MM.1S (cell line): Measurements from ENCODE around the gene ZNF445.
"Not testable (repeated sequence)": the region's sequence is repeated elsewhere in the genome, so short reads cannot be mapped to it uniquely, and the experiment has no call there.

Experiments
- CTCF ChIP-seq: fragments of 300-600 bp; sonication (generic); IDR thresholded peaks from 2 replicates; pipeline ENCODE4 v1.5.1; 2016; ENCODE audit warnings: antibody characterized with exemption, low read length, mixed read lengths
- EZH2 ChIP-seq: fragments of 300-600 bp; sonication (generic); optimal IDR thresholded peaks from 2 replicates; pipeline ENCODE3; 2017; ENCODE audit warnings: low read depth, mild to moderate bottlenecking, antibody characterized with exemption, low read length, mixed read lengths

- not testable (repeated sequence) for TF ChIP-seq CTCF, EZH2
Measured at GRCh38 chr3:44464920-44465319, 12.6 kb downstream of the ZNF445 start.
